ENCODE results near the gene S100A8.
"Not testable (repeated sequence)": the region's sequence is repeated elsewhere in the genome, so short reads cannot be mapped to it uniquely, and the experiment has no call there.

The S100A8 gene

GRCh38 chr1:153415850-153416570, 25.1 kb upstream of the S100A8 start, which contains the start of gene S100A7A:
Gene S100A7A (plus strand): TSS chr1:153416520. CDS start chr1:153418083, 1,563 bp downstream.
- DNase-seq = no peak

GRCh38 chr1:153413961-153414360, 23.1 kb upstream of the S100A8 start:
- not testable (repeated sequence) for DNase-seq

GRCh38 chr1:153407274-153407673, 16.4 kb upstream of the S100A8 start:
- not testable (repeated sequence) for DNase-seq

- DNase-seq = not testable (repeated sequence)
Observed at GRCh38 chr1:153405825-153406599, 15.1 kb upstream of the S100A8 start.

GRCh38 chr1:153404768-153405167, 13.9 kb upstream of the S100A8 start:
- DNase-seq = no peak

GRCh38 chr1:153404086-153404635, 13.3 kb upstream of the S100A8 start:
- no peak for DNase-seq

- DNase-seq = no peak
Observed at GRCh38 chr1:153403421-153404085, 12.7 kb upstream of the S100A8 start.

- DNase-seq = no peak
Observed at GRCh38 chr1:153402226-153402625, 11.4 kb upstream of the S100A8 start.

- DNase-seq = no peak
Observed at GRCh38 chr1:153401461-153401860, 10.6 kb upstream of the S100A8 start.

- DNase-seq = peak; percentile 37
Observed at GRCh38 chr1:153400244-153400643, 9.4 kb upstream of the S100A8 start.

- DNase-seq = no peak
Observed at GRCh38 chr1:153399401-153400055, 8.7 kb upstream of the S100A8 start.

GRCh38 chr1:153397924-153398651, 7.2 kb upstream of the S100A8 start:
- DNase-seq = no peak

GRCh38 chr1:153397051-153397923, 6.4 kb upstream of the S100A8 start:
- no peak for DNase-seq

GRCh38 chr1:153396461-153396860, 5.6 kb upstream of the S100A8 start:
- DNase-seq = no peak

GRCh38 chr1:153395776-153396175, 4.9 kb upstream of the S100A8 start:
- DNase-seq = no peak

- no peak for DNase-seq
Observed at GRCh38 chr1:153395136-153395685, 4.3 kb upstream of the S100A8 start.

- no peak for DNase-seq
Observed at GRCh38 chr1:153394391-153394790, 3.5 kb upstream of the S100A8 start.

GRCh38 chr1:153393926-153394325, 3.1 kb upstream of the S100A8 start:
- DNase-seq = no peak

GRCh38 chr1:153392822-153393221, 1.9 kb upstream of the S100A8 start:
- no peak for DNase-seq

- no peak for DNase-seq
Observed at GRCh38 chr1:153392258-153392657, 1.4 kb upstream of the S100A8 start.
